Measurements from ENCODE around the gene SLC29A1.
A peak's percentile ranks its signal among the peaks of the same experiment; 100 is the strongest.

SLC29A1 gene

GRCh38 chr6:44254191-44255104, 31.1 kb downstream of the SLC29A1 start:
- peak; percentile 0; the same call in 2 of the 3 replicates for ATAC-seq
- no peak for TF ChIP-seq ZFP30 (CRISPR knock-in tag; IDR thresholded peaks at IDR 0.05)

GRCh38 chr6:44255105-44255808, 31.9 kb downstream of the SLC29A1 start:
- TF ChIP-seq CREB5 (CRISPR knock-in tag; IDR thresholded peaks at IDR 0.05; ENCODE audit: low read depth), result 0 out of 2 replicates have a peak, but pooled peaks have one; percentile 4
- TF ChIP-seq PATZ1 (CRISPR knock-in tag; IDR thresholded peaks at IDR 0.05; ENCODE audit: borderline replicate concordance), result no peak
- peak; percentile 4 for ATAC-seq

GRCh38 chr6:44255871-44256774, 32.7 kb downstream of the SLC29A1 start:
- TF ChIP-seq TCF4 (CRISPR knock-in tag; IDR thresholded peaks at IDR 0.05; ENCODE audit: borderline replicate concordance) (no peak), BACH2 (CRISPR knock-in tag; IDR thresholded peaks at IDR 0.05; ENCODE audit: borderline replicate concordance) (no peak), GLIS3 (CRISPR knock-in tag; IDR thresholded peaks at IDR 0.05) (no peak), CSRNP3 (CRISPR knock-in tag; IDR thresholded peaks at IDR 0.05) (no peak), OSR1 (CRISPR knock-in tag; IDR thresholded peaks at IDR 0.05) (no peak), ISL1 (CRISPR knock-in tag; IDR thresholded peaks at IDR 0.05) (no peak), ZNF70 (CRISPR knock-in tag; IDR thresholded peaks at IDR 0.05) (no peak), ZC3H10 (CRISPR knock-in tag; IDR thresholded peaks at IDR 0.05) (no peak), ZFP30 (CRISPR knock-in tag; IDR thresholded peaks at IDR 0.05) (no peak), TOX (CRISPR knock-in tag; IDR thresholded peaks at IDR 0.05; ENCODE audit: borderline replicate concordance) (no peak), POU6F1 (CRISPR knock-in tag; IDR thresholded peaks at IDR 0.05; ENCODE audit: borderline replicate concordance, low read depth) (no peak)
- ATAC-seq, result peak; percentile 26

- no peak; the same call in 2 of the 3 replicates for ATAC-seq
- TF ChIP-seq RARB (CRISPR knock-in tag; IDR thresholded peaks at IDR 0.05), result no peak
Observed at GRCh38 chr6:44256775-44257024, 33.3 kb downstream of the SLC29A1 start.

GRCh38 chr6:44257025-44257752, 33.8 kb downstream of the SLC29A1 start, which contains the start of gene SLC35B2:
TSS of gene SLC35B2 (minus strand) at chr6:44257528. CDS start at chr6:44257410, 118 bp downstream.
- no peak for TF ChIP-seq SNAI2 (CRISPR knock-in tag; IDR thresholded peaks at IDR 0.05)
- no peak for TF ChIP-seq ZFP30 (CRISPR knock-in tag; IDR thresholded peaks at IDR 0.05)
- 0 out of 2 replicates have a peak, but pooled peaks have one; percentile 19 for TF ChIP-seq ZFP3 (CRISPR knock-in tag; IDR thresholded peaks at IDR 0.05)
- TF ChIP-seq ESRRG (CRISPR knock-in tag; IDR thresholded peaks at IDR 0.05), result no peak
- TF ChIP-seq ISL1 (CRISPR knock-in tag; IDR thresholded peaks at IDR 0.05), result no peak
- TF ChIP-seq ARNTL (CRISPR knock-in tag; IDR thresholded peaks at IDR 0.05; ENCODE audit: borderline replicate concordance, low read depth), result peak; percentile 88
- no peak for TF ChIP-seq PPARA (CRISPR knock-in tag; IDR thresholded peaks at IDR 0.05; ENCODE audit: borderline replicate concordance)
- TF ChIP-seq CREB5 (CRISPR knock-in tag; IDR thresholded peaks at IDR 0.05; ENCODE audit: low read depth), result no peak
- TF ChIP-seq TCF4 (CRISPR knock-in tag; IDR thresholded peaks at IDR 0.05; ENCODE audit: borderline replicate concordance), result no peak
- TF ChIP-seq CSDC2 (CRISPR knock-in tag; IDR thresholded peaks at IDR 0.05), result 0 out of 2 replicates have a peak, but pooled peaks have one; percentile 23
- TF ChIP-seq PATZ1 (CRISPR knock-in tag; IDR thresholded peaks at IDR 0.05; ENCODE audit: borderline replicate concordance), result peak; percentile 95
- TF ChIP-seq TOX (CRISPR knock-in tag; IDR thresholded peaks at IDR 0.05; ENCODE audit: borderline replicate concordance), result no peak
- peak; percentile 55 for ATAC-seq
